Measurements from ENCODE around the gene FUT8. TPM values are rescaled to one million over a fixed set of nuclear protein-coding genes. Genes with fewer than 3 reads are reported as not detected.

Gene FUT8
- total RNA-seq, 2 donors from 2014 or later, result 9.5 to 13.5 TPM

GRCh38 chr14:65770681-65771080 lies 358.2 kb downstream of the FUT8 start:
- H3K9me3 ChIP-seq, result no peaks in the 10 kb centered on the region

DNA sequence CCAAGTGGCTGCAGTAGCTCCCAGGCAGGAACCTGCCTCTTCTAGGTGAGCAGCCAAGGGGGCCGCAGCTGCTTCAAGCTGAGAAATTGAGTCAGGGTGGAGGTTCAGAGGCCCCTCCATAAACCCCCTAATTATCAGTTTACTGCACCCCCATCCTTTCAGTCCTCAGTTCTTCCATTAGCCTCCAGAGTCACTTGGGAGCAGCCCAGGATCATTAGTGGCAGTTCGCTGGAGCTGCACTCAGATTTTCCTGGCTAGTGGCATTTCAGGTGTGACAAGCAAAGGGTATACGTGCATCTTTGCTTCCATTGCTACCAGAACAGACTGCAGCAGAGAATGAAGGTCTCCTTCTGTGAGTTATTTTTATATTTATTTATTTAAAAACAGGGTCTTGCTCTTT lies 358.7 kb downstream of the FUT8 start:
- Histone ChIP-seq H3K4me1 (peaks cover 0 to 17% of the 10 kb centered on the region in 2 donors), H3K27me3 (no peaks in the 10 kb centered on the region), H3K9me3 (no peaks in the 10 kb centered on the region), H3K4me3 (no peak overlapping the region), H3K27ac (no peak overlapping the region), H3K36me3 (no peaks in the 10 kb centered on the region)
- TF ChIP-seq CTCF (IDR thresholded peaks at IDR 0.05), result no peak
- DNase-seq (ENCODE audit: low spot score), result no peak

More at GRCh38 chr14:65770681-65771080, 358.2 kb downstream of the FUT8 start:
- H3K4me1 ChIP-seq, result peaks cover 0 to 17% of the 10 kb centered on the region in 2 donors
- H3K27me3 ChIP-seq, result no peaks in the 10 kb centered on the region
- H3K36me3 ChIP-seq, result no peaks in the 10 kb centered on the region
- no peak overlapping the region for H3K4me3 ChIP-seq
- H3K27ac ChIP-seq, result no peak overlapping the region
- no peak for DNase-seq (ENCODE audit: low spot score)
- TF ChIP-seq CTCF (IDR thresholded peaks at IDR 0.05), result no peak

DNA sequence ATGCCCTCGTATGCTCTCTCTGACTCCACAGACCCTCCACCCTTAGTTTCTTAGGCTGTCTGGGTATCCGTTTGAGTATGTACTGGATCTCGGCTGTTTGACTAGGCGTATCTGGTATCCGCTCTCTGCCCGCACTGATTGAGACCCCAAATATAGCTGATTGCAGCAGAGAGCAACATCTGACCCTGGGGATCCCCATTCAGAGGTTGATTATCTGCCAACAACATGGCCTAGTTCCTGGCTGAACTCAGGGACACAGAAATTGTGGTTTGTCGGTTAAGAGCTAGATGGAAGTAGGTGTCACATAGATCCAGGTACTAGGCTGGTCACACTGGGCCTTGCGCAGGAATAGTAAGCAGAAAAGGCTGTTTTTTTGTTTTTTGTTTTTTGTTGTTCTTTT lies 359.9 kb downstream of the FUT8 start:
- no peak for TF ChIP-seq CTCF (IDR thresholded peaks at IDR 0.05)
- Histone ChIP-seq H3K9me3 (no peaks in the 10 kb centered on the region), H3K27ac (no peak overlapping the region), H3K4me3 (no peak overlapping the region), H3K4me1 (peaks cover 0 to 17% of the 10 kb centered on the region in 2 donors), H3K27me3 (no peaks in the 10 kb centered on the region), H3K36me3 (no peaks in the 10 kb centered on the region)
- DNase-seq (ENCODE audit: low spot score), result no peak

- Histone ChIP-seq H3K36me3 (no peaks in the 10 kb centered on the region), H3K9me3 (no peaks in the 10 kb centered on the region), H3K27ac (no peak overlapping the region), H3K27me3 (no peaks in the 10 kb centered on the region), H3K4me1 (peaks cover 0 to 17% of the 10 kb centered on the region in 2 donors), H3K4me3 (no peak overlapping the region)
- no peak for DNase-seq (ENCODE audit: low spot score)
- no peak for TF ChIP-seq CTCF (IDR thresholded peaks at IDR 0.05)
Measured at GRCh38 chr14:65772921-65773574, 360.5 kb downstream of the FUT8 start.

GRCh38 chr14:65774041-65774440 lies 361.5 kb downstream of the FUT8 start:
- TF ChIP-seq CTCF (IDR thresholded peaks at IDR 0.05), result no peak
- no peaks in the 10 kb centered on the region for H3K36me3 ChIP-seq
- no peak overlapping the region for H3K4me3 ChIP-seq
- H3K4me1 ChIP-seq, result peaks cover 0 to 17% of the 10 kb centered on the region in 2 donors
- H3K27ac ChIP-seq, result no peak overlapping the region
- H3K27me3 ChIP-seq, result no peaks in the 10 kb centered on the region
- H3K9me3 ChIP-seq, result no peaks in the 10 kb centered on the region
- DNase-seq (ENCODE audit: low spot score), result no peak
